Left lung (tissue), 10 donors: ENCODE measurements around the gene MAP4K3. TPM values are rescaled to one million over a fixed set of nuclear protein-coding genes. Genes with fewer than 3 reads are reported as not detected.
A peak's percentile ranks its signal among the peaks of the same experiment; 100 is the strongest.
"Not testable (repeated sequence)": the region's sequence is repeated elsewhere in the genome, so short reads cannot be mapped to it uniquely, and the experiment has no call there.

ENCODE experiments used
- ATAC-seq: fragments of 200-7000 bp; cut with Tn5 transposase; one replicate; pipeline ENCODE4 v1.9.1; 2020; ENCODE audit warnings: moderate library complexity
- DNase-seq, 4 donors: peaks; one replicate each; pipeline ENCODE4 v3.0.0-alpha.2; 2013 to 2020
- H3K27ac ChIP-seq, 2 donors: fragments of 200-600 bp; sonication (generic) in 1 of 2; one replicate each; pipeline versions ENCODE4 v1.5.0 to v1.8.0; 2020 to 2021
- H3K27me3 ChIP-seq, 2 donors: fragments of 200-600 bp; sonication (generic) in 1 of 2; one replicate each; pipeline versions ENCODE4 v1.5.0 to v1.8.0; 2020 to 2021
- H3K36me3 ChIP-seq, 2 donors: fragments of 200-600 bp; sonication (generic) in 1 of 2; one replicate each; pipeline versions ENCODE4 v1.5.0 to v1.8.0; 2020 to 2021
- H3K4me1 ChIP-seq, 2 donors: fragments of 200-600 bp; one replicate each; pipeline ENCODE4 v1.8.0; 2021
- H3K4me3 ChIP-seq, 2 donors: fragments of 200-600 bp; sonication (generic) in 1 of 2; one replicate each; pipeline versions ENCODE4 v1.5.0 to v1.8.0; 2020 to 2021; ENCODE audit warnings: mild to moderate bottlenecking in 1 of 2
- H3K9me3 ChIP-seq, 2 donors: fragments of 200-600 bp; sonication (generic) in 1 of 2; one replicate each; pipeline versions ENCODE4 v1.5.0 to v1.8.0; 2020 to 2021
- CTCF ChIP-seq, 2 donors: fragments of 200-600 bp; sonication (generic) in 1 of 2; IDR thresholded peaks; one replicate each; pipeline versions ENCODE4 v1.5.0 to v1.8.0; 2021; ENCODE audit warnings: antibody characterized with exemption in 2 of 2
- intact Hi-C, 2 donors: fragments of 100-400 bp; cut with DNase I; formaldehyde crosslinking; loops; one replicate each; pipeline versions ENCODE4 v1.11.2 to v1.14.2; 2022
- polyA plus RNA-seq, 6 donors: library from polyadenylated mRNA; unstranded; fragments of 120-200 nt; gene quantifications; one replicate each; pipeline ENCODE4 v1.2.1, GENCODE V29; 2013; ENCODE audit not compliant: insufficient read length in 6 of 6
- total RNA-seq, 2 donors: library from RNA; stranded (reverse); fragmentation: NEBNext Ultra II Directional; extraction: Animal tissue kit (Norgen Biotek cat#: 25700); gene quantifications; one replicate each; pipeline ENCODE4 v1.2.1, GENCODE V29; 2021
- donor health status: DM: no; HTN: yes; CAD: no.
- donor health status: DM: no; HTN: no; CAD: no.

Gene MAP4K3
- total and polyA plus RNA-seq, 8 donors, result 26.0 to 74.5 (median 61.4) TPM

GRCh38 chr2:39394516-39394961 lies 42.5 kb downstream of the MAP4K3 start:
- Histone ChIP-seq H3K4me3 (no peak overlapping the region), H3K27ac (no peak overlapping the region), H3K9me3 (no peaks in the 10 kb centered on the region), H3K36me3 (no peaks in the 10 kb centered on the region), H3K27me3 (no peaks in the 10 kb centered on the region), H3K4me1 (peaks cover 3 to 8% of the 10 kb centered on the region in 2 donors)
- DNase-seq (no peak), ATAC-seq (no peak)
- intact Hi-C loops, result no loop called here
- TF ChIP-seq CTCF (IDR thresholded peaks at IDR 0.05), result no peak

DNA sequence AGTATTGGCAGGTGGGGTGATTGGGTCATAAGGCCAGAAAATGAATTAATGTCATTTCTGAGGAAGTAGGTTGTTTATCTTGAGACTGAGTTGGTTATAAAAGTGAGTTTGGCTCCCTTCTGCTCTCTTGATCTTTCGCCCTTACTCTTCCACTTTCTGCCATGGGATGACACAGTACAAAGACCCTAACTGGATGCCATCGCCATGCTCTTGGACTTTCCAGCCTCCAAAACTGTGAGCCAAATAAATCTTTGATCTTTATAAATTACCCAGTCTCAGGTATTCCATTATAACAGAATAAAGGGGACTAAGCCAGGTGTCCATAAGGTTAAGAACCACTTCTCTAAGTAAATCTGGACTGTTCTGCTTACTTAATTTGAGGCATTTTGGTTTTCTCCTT lies 44.4 kb downstream of the MAP4K3 start:
- no peaks in the 10 kb centered on the region for H3K36me3 ChIP-seq
- ATAC-seq (no peak), DNase-seq (no peak)
- intact Hi-C loops, result no loop called here
- H3K27me3 ChIP-seq, result no peaks in the 10 kb centered on the region
- H3K4me3 ChIP-seq, result no peak overlapping the region
- no peak overlapping the region for H3K27ac ChIP-seq
- H3K9me3 ChIP-seq, result no peaks in the 10 kb centered on the region
- H3K4me1 ChIP-seq, result peaks cover 2 to 3% of the 10 kb centered on the region in 2 donors
- no peak for TF ChIP-seq CTCF (IDR thresholded peaks at IDR 0.05)

GRCh38 chr2:39390216-39390615 lies 46.9 kb downstream of the MAP4K3 start:
- no peak overlapping the region for H3K27ac ChIP-seq
- peaks cover 2 to 3% of the 10 kb centered on the region in 2 donors for H3K4me1 ChIP-seq
- intact Hi-C loops, result no loop called here
- no peaks in the 10 kb centered on the region for H3K27me3 ChIP-seq
- H3K36me3 ChIP-seq, result no peaks in the 10 kb centered on the region
- DNase-seq (no peak), ATAC-seq (no peak)
- no peaks in the 10 kb centered on the region for H3K9me3 ChIP-seq
- TF ChIP-seq CTCF (IDR thresholded peaks at IDR 0.05), result no peak
- no peak overlapping the region for H3K4me3 ChIP-seq

- no peak overlapping the region for H3K27ac ChIP-seq
- no peaks in the 10 kb centered on the region for H3K27me3 ChIP-seq
- ATAC-seq, result no peak
- H3K9me3 ChIP-seq, result no peaks in the 10 kb centered on the region
- H3K4me3 ChIP-seq, result no peak overlapping the region
- intact Hi-C loops, result no loop called here
- no peak for TF ChIP-seq CTCF (IDR thresholded peaks at IDR 0.05)
- H3K4me1 ChIP-seq, result peaks cover 0 to 4% of the 10 kb centered on the region in 2 donors
- DNase-seq, result no peak
- H3K36me3 ChIP-seq, result no peaks in the 10 kb centered on the region
These were observed 51.0 kb downstream of the MAP4K3 start for GRCh38 chr2:39386064-39386463.

- Histone ChIP-seq H3K36me3 (no peaks in the 10 kb centered on the region), H3K4me3 (no peak overlapping the region), H3K27ac (no peak overlapping the region), H3K27me3 (no peaks in the 10 kb centered on the region), H3K4me1 (peaks cover 0 to 13% of the 10 kb centered on the region in 2 donors), H3K9me3 (no peaks in the 10 kb centered on the region)
- intact Hi-C loops, result no loop called here
- ATAC-seq (no peak), DNase-seq (no peak)
- no peak for TF ChIP-seq CTCF (IDR thresholded peaks at IDR 0.05)
These were observed 51.9 kb downstream of the MAP4K3 start for GRCh38 chr2:39385172-39385571.

DNA sequence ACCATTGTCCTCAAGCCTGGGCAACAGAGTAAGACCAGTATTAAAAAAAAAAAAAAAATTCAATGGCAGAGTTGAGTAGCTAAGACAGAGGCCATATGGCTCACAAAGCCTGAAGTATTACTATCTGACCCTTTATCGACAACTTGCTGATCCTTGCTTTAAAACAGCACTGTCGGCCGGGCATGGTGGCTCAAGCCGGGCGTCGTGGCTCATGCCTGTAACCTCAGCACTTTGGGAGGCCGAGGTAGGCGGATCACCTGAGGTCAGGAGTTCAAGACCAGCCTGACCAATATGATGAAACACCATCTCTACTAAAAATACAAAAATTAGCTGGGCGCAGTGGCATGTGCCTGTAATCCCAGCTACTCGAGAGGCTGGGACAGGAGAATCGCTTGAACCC lies 53.0 kb downstream of the MAP4K3 start:
- intact Hi-C loops, H3K27ac ChIP-seq, H3K9me3 ChIP-seq, H3K27me3 ChIP-seq, H3K4me3 ChIP-seq, ATAC-seq, H3K36me3 ChIP-seq: not testable (repeated sequence)
- DNase-seq, result peak in 1 of 4 donors; percentile 51
- peaks cover 8 to 24% of the 10 kb centered on the region in 2 donors for H3K4me1 ChIP-seq
